Cortex of kidney (tissue), 1 donor: ENCODE measurements around the gene PRDM1.

ENCODE experiments used
- DNase-seq: peaks from one replicate; lab custom pipeline; 2025; lab: John Stamatoyannopoulos, UW

The PRDM1 gene

GRCh38 chr6:106097411-106098231 lies 11.5 kb downstream of the PRDM1 start:
- DNase-seq, result no peak

DNA sequence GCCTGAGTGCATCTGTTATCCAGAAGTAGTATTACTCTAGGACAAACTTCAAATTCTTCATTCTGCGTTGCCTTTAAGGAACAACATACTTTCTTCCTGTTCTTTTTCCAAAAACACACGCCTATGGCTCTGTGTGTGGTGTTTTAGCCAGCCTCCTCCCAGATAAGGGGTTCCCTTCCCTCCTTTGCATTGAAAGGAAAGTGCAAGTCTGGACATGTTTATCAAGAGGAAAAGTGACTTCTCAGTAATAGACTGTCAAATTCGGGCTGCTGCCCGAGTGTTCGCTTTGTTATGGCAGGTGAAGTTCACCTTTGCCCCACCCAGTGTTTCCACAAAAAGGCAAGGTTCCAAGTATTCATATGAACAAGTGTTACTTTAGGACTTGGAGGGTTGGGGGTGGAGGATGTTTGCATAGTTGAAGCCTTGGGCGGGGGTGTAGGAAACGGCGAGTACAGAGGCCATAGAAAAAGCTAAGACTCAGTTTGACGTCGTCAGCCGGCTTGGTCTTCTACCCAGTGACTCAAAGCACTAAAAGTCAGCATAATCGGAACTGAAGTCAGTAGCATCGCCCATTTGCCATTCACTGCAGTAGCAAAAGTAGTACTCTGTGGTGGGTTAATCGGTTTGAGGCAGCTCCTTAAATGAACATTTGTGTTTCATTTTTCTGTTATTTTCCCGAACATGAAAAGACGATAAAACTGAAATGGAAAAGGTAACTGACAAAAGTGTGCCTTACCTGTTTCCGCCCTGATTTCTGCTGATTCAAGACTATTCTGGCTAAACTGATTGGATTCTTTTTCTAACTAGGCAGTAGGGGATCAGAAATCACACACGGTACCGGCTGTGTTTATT lies 12.5 kb downstream of the PRDM1 start:
- DNase-seq, result no peak

- DNase-seq, result no peak
Measured at GRCh38 chr6:106099235-106099537, 13.1 kb downstream of the PRDM1 start.

DNA sequence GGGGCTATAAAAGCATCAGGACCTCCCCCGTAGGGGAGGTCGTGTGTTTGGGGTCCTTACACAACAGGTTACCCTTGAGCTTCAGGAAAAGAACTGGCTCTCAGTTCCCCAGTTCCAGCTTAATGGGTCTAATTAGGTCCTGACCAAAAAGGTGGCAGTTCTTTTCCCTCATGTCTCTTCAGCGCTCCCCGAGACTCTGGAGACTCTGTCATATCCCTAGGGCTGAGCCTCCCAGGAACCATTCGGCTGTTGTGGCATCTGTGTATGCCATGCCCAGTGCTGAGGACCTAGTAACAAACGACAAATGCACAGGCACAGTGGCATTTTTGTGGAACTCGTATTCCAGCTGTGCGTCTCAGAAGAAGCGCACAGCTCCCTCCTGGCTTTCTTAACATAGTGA lies 14.6 kb downstream of the PRDM1 start:
- no peak for DNase-seq

DNA sequence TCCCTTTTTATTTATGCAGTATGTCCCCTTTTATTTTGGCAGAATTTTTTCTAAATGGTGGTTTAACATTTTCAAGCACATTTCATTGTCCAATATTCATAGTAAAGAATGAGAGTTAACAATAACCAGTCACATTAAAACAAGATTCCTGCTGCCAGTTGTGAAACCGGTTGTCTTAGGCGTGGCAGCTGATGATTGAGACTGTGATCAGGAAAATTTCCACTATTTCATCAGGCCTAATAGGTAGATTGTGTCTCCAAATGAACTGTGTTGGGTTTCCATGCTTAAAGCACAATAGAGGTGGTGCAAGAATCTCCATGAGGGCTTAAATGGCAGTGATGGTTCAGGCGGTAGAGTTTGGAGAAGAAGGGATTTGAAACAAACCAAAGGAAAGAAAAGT lies 15.3 kb downstream of the PRDM1 start:
- no peak for DNase-seq

GRCh38 chr6:106102034-106102433 lies 15.9 kb downstream of the PRDM1 start:
- DNase-seq, result no peak

GRCh38 chr6:106102967-106103727 lies 17.0 kb downstream of the PRDM1 start:
- DNase-seq, result no peak

DNA sequence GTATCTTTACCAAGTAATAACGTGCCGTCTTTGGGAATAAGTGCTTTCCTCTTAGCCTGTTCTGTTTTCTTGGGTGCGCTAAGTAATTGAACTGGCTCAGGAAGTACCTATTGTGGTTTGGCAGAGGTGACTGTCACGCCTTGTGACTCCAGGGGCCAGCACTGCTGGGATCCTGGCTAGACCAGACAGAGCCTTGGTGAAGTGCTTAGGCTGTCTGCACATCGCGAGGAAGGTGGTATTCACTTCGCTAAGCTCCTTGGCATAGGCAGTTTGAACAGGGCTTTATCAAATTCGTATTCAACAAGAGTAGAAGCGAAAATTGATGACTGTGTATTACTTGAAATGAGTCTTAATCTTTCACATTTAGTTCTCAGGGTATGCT lies 17.6 kb downstream of the PRDM1 start:
- DNase-seq, result no peak

GRCh38 chr6:106104476-106104875 lies 18.3 kb downstream of the PRDM1 start:
- no peak for DNase-seq

DNA sequence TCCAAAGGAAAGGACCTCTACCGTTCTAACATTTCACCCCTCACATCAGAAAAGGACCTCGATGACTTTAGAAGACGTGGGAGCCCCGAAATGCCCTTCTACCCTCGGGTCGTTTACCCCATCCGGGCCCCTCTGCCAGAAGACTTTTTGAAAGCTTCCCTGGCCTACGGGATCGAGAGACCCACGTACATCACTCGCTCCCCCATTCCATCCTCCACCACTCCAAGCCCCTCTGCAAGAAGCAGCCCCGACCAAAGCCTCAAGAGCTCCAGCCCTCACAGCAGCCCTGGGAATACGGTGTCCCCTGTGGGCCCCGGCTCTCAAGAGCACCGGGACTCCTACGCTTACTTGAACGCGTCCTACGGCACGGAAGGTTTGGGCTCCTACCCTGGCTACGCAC lies 18.8 kb downstream of the PRDM1 start:
- DNase-seq, result no peak

GRCh38 chr6:106105493-106105892 lies 19.4 kb downstream of the PRDM1 start:
- no peak for DNase-seq

- no peak for DNase-seq
Measured at GRCh38 chr6:106106276-106107042, 20.3 kb downstream of the PRDM1 start.

- no peak for DNase-seq
Measured at GRCh38 chr6:106107043-106107613, 21.0 kb downstream of the PRDM1 start.

DNA sequence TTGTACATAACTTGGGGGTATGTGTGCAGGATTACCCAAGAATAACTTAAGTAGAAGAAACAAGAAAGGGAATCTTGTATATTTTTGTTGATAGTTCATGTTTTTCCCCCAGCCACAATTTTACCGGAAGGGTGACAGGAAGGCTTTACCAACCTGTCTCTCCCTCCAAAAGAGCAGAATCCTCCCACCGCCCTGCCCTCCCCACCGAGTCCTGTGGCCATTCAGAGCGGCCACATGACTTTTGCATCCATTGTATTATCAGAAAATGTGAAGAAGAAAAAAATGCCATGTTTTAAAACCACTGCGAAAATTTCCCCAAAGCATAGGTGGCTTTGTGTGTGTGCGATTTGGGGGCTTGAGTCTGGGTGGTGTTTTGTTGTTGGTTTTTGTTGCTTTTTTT lies 22.0 kb downstream of the PRDM1 start:
- DNase-seq, result no peak

GRCh38 chr6:106109029-106109428 lies 22.9 kb downstream of the PRDM1 start:
- no peak for DNase-seq

DNA sequence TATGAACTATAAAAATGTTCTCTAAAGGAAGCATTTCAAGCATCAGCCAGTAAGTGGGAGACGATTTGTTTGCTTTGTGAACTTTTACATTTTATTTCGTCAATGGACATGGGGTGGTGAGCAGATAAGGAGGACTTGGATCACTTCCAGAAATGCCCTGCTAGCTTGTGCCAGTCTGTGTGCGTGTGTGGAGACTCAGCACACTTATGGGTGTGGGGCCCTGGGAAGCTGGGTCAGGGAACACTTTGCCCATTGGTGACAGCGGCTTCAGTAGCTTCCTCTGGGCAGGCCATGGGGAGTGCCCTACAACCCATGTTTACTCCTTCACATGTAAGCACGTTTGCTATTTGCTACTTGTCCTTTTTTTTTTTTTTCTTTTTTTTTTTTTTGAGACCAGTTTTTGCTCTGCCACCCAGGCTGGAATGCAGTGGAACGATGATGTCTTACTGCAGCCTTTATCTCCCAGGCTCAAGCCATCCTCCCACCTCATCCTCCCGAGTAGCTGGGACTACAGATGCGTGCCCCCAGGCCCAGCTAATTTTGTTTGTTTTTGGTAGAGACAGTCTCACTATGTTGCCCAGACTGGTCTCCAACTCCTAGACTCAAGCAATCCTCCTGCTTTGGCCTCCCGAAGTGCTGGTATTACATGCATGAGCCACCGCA lies 24.2 kb downstream of the PRDM1 start:
- DNase-seq, result no peak

DNA sequence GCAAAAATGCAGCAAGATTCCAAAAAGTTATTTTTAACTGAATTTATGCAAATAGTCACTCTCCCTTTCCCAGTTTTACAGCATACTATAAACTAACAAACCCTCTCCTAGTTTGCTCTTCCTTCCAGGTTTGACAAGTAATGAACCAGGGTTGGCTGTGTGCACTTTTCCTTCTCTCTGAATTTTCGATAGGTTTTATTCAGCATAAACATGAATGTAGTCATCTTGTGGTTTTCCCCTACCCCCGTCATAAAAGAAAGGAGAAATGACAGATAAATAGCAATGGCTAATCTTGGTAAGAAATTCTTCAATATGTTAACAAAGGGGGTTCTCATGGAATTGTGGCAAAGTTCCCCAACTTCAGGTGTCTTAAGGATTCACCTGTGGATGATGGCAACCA lies 26.3 kb downstream of the PRDM1 start:
- no peak for DNase-seq

GRCh38 chr6:106113256-106113959 lies 27.3 kb downstream of the PRDM1 start:
- DNase-seq, result no peak

- no peak for DNase-seq
Measured at GRCh38 chr6:106114492-106114891, 28.4 kb downstream of the PRDM1 start.

DNA sequence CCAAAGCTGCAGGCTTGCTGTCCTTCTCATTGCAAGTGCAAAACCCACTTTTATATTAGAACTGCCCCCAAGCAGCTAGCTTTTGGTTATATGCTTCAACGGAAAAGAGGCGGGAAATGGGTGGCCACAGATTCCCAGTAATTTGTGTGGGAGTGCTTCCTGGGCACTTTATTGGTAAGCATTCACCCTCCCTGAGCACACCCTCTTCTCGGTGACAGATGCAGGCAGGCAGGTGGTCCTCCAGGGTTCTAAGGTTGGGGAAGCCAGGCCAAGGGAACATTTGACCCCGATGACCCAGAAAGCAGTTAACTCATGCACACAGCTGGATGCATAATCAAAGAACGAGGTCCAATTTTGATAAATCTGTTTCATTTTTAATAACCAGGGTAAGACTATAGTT lies 29.1 kb downstream of the PRDM1 start:
- no peak for DNase-seq
